GM21423 (cell line): ENCODE data around the gene INSYN1.
"Not testable (repeated sequence)": the region's sequence is repeated elsewhere in the genome, so short reads cannot be mapped to it uniquely, and the experiment has no call there.

ENCODE experiments used
- ATAC-seq: cut with Tn5 transposase; IDR thresholded peaks from one replicate; pipeline ENCODE4 v1.9.1; 2021; ENCODE audit warnings: mild to moderate bottlenecking, moderate library complexity; ENCODE audit not compliant: unreplicated experiment

Gene INSYN1

DNA sequence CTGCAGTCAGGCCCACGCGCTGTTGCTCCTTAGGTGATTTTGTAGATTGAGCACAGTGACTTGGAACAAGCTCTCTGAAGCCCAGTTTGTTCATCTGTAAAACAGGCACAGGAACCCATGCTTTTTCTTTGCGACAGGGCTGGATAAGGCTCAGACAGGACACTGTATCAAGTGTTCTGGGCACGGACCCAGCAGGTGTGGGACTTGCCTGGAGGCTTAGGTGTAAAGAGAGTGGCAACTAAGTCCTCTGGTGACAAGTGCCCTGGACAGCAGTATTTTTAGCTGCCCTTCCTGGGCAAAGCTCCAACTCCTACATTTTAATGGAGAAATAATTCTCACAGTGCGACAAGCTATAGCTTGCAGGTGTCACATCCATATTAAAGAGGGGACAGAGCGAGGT lies 36.7 kb downstream of the INSYN1 start:
- no peak for ATAC-seq

DNA sequence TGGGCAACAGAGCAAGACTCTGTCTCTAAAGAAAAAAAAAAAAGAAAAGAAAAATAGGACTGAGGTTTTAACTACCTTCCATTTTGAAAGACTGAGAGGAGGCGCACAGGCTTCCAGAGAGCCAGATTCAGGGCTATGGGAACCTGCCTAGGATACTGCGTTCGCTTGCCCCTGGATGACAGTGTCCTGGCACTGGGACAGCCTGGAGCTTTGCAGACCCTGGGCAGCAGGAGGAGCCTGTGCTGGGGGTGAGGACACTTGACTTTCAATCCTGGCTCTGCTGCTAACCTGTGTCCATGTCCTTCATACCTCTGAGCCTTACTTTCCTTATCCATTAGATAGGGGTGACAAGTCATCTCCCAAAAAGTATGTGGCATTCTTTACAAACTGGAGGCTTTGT lies 37.7 kb downstream of the INSYN1 start:
- ATAC-seq: no peak

DNA sequence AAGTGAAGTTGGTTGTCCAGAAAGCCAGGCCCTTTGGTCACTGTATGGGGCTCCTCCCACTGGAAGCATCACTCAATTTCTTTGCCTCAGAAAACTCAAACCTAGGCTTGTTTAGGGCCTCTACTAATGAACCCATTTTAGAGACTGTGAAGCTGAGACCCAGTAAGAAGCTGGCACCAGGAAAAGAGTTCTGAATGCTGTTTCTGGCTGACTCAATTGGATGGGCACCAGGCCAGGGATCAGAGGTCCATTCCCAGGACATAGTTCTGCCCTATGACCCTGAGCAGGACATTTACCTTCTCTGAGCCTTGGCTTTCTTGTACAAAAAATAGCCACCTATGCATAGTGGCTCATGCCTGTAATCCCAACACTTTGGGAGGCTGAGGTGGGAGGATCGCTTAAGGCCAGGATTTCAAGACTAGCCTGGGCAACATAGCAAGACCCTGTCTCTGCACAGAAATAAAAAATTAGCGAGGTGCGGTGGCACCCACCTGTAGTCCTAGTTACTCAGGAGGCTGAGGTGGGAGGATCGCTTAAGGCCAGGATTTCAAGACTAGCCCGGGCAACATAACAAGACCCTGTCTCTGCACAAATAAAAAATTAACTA lies 38.4 kb downstream of the INSYN1 start:
- ATAC-seq: no peak

DNA sequence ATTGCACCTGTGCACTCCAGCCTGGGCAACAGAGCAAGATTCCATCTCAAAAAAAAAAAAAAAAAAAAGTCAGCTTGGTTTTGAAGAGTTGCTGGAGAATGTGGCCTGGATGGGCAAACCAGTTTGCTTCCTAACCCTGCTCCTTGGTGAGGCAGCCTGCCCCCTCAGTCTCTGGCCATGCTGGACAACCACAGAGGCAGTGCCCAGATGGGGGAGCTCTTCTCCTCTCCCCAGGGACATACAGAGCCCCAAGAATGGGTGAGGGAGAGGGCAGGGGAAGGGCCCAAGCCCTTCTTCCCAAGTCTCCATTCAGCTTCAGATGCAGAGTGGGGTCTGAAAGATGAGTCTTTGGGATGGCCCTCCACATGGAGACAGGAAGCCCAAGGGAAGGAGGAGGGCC lies 41.0 kb downstream of the INSYN1 start:
- ATAC-seq: no peak

DNA sequence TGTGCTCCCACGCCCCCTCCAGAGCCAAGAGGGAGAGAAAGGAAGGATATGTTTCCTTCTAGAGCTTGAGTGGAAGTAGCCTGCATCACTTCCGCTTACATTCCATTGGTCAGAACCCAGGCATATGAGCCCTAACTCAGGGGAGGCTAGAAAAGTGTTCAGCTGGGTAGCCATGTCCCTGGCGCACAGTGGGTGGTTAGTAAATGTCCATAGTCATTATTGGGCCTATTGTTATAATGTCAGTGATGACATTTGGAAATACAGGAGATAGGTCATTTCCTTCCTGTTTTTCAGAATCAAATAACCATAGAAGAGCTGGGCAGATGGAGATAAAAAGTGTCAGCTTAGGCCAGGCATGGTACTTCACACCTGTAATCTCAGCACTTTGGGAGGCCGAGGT lies 41.6 kb downstream of the INSYN1 start:
- ATAC-seq: no peak

DNA sequence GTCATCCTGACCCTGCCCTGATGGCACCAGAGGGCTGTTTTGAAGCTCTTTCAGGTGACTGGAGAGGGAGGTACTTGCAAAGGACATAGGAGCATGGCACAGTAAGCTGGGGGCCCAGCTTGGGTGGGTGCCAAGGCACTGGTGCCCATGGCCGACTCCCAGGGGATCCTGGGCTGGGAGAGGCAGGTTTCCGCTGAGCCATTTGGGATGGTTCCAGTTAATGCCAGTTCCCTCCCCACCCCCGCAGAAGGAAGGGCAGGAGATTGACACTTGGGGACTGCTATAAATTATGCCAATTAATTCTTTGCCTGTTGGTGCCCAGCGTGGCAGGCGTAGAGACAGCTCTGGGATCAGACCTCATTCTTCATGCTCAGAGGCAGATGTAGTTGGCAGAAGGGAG lies 42.8 kb downstream of the INSYN1 start:
- ATAC-seq: no peak

DNA sequence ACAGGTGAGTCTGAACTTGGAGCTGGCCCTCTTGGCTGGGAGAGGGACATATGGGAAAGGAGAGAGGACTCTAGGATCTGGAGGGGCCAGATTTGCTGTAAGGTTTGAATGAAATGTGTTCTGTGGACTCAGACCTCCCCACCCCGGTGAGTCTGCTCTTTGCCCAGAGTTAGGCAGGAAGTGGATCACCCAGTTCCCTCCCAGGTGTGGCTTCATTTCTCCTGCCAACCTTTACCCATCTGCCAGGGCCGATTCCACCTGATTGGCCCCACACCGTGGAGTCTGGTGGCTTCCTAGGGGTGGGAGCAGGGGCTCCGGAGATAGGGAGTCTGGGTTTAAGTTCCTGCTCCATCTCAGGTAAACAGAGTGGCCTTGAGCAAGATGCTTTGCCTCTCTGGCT lies 43.5 kb downstream of the INSYN1 start:
- no peak for ATAC-seq

DNA sequence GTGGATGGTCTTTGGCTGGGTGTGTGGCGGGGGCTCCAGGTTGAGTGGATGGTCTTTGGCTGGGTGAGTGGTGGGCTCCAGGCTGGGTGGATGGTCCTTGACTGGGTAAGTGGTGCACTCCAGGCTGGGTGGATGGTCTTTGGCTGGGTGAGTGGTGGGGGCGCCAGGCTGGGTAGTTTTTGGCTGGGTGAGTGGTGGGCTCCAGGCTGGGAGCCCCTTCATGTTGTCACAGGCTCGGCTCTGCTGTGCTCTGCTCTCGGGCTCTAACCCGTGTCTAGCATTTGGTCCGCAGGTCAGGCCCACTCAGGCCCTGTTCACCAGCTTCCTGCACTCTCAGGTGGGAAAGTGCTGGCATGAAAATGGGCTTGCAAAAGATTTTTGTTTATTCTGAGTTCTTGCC lies 43.9 kb downstream of the INSYN1 start:
- ATAC-seq: no peak

DNA sequence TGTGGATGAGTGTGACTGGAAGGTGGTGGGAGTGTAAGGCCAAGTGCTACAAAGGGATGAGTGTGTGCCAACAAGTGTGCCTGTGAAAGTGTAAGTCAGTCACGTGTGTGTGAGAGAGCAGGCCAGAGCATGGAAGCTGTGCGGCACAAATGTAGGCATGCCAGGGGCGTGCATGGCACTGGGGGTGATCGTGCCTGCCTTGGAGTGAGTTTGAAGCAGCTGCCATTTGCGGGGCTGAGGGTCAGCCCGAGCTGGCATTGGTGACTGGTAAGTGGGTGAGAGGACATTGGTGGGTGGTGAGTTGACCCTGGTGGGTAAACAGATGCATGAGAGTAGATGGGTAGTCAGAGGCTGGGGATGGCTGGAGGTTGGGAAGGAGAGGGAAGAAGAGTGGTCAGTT lies 44.5 kb downstream of the INSYN1 start:
- ATAC-seq: no peak

DNA sequence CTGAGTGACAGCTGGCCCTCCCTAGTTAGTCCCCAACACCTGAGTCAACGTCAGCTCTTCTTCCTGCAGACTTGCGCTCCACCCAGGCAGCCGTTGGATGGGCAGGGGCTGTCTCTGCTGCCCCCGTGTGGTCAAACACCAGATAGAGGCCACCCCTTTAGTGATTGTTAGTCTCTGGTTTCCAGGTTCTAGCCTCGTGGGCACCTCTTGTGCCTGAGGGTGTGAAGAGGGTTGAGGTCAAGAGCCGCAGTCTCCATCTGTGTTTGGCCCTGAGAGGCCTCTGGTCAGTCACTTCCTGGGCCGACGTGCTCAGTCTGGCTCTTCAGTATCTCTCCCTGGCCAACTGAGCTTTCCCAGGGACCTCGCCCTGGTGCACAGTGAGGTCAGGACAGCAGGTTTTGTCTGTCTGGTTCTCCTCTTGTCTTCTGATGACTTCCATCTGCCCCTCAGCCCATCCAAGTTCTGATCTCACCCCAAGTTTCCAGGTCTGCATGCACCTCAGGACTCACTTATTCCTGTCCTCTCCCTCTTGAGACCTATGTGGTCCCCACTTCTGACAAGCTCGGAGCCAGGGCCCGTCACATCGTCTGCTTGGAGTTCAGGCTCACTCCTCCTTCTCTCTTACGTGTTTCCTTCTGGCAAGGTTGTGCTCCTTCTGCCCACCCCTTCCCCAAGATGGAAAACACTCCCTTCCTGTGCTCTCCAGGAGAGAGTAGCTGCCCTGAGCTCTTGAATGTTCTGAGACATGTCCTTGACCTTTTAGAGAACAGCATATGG lies 48.1 kb downstream of the INSYN1 start:
- no peak for ATAC-seq

DNA sequence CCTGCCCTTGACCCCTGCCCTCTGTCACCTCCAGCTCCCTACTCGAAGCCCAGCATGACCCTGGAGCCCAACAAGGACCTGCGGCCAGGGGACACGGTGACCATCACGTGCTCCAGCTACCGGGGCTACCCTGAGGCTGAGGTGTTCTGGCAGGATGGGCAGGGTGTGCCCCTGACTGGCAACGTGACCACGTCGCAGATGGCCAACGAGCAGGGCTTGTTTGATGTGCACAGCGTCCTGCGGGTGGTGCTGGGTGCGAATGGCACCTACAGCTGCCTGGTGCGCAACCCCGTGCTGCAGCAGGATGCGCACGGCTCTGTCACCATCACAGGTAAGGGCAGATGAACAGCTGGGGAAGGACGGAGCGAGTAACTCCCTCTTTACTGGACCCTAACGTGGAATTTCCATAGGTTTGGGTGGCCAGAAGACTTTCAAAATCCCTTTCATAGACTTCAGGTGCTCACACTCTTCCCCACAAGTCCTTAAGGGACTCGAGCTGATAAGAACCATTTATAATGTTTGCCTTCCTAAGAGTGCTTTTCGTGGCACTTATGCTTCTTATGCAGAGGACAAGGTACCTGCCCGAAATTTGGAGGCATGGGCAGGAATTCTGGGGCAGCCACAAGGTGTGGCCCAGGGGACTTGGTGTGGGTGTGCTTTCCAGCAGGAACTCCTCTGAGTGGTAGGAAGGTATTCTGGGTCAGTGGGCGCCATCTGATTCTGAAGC lies 48.8 kb downstream of the INSYN1 start:
- ATAC-seq: not testable (repeated sequence)

DNA sequence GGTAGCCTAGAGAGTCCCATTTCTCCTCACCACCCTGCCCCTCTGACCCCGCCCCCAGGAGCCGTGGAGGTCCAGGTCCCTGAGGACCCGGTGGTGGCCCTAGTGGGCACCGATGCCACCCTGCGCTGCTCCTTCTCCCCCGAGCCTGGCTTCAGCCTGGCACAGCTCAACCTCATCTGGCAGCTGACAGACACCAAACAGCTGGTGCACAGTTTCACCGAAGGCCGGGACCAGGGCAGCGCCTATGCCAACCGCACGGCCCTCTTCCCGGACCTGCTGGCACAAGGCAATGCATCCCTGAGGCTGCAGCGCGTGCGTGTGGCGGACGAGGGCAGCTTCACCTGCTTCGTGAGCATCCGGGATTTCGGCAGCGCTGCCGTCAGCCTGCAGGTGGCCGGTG lies 49.5 kb downstream of the INSYN1 start:
- not testable (repeated sequence) for ATAC-seq

DNA sequence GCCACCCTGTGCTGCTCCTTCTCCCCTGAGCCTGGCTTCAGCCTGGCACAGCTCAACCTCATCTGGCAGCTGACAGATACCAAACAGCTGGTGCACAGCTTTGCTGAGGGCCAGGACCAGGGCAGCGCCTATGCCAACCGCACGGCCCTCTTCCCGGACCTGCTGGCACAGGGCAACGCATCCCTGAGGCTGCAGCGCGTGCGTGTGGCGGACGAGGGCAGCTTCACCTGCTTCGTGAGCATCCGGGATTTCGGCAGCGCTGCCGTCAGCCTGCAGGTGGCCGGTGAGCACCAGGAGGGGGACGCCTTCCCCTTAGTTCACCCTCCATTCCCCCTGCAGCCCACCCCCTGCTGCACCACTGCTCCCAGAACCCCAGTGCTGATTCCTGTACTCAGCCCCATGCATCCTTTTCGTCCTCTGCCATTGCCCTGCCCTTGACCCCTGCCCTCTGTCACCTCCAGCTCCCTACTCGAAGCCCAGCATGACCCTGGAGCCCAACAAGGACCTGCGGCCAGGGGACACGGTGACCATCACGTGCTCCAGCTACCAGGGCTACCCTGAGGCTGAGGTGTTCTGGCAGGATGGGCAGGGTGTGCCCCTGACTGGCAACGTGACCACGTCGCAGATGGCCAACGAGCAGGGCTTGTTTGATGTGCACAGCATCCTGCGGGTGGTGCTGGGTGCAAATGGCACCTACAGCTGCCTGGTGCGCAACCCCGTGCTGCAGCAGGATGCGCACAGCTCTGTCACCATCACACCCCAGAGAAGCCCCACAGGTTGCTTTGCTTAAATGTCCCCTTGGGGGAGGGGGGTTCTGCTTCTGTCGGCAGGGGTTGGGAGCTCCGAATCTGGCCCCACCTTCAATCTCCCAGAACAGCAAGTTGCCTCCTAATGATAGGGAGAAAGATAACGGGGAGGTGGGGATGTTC lies 50.6 kb downstream of the INSYN1 start:
- not testable (repeated sequence) for ATAC-seq

DNA sequence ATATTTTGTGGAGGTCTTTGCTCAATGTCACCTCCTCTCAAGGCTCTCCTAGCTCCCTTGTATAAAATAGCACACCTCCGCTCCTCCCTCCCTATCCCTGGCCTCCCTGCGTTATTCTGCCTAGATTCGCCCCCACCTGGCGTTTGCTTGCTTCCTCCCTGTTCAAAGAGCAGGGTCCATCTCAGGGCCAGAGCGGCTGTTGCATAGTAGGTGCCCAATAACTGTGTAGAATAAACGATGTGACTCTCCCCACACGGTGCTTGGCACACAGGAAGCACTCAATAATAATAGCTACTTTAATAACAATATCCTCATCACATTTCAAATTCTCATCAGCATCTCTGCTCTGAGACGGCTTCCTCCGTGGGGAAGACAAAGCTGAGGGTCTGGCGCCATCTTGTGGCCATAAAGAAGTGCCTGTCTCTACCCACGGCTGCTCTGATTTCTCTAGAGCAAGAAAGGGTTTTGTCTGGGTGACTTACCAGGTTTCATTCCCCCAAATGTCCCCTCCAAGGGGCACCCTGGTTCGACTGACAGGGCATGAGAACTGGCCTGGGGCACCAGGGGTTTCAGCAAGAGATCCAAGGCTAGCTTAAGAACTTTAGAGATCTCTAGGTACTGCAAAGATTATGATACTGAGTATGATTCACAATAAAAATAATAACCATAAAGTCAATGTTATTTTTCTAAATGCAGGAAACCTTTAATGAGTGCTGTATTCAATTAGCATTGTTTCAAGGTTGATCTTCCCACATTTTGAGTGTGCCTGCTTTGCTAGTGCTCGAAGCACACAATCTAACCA lies 52.9 kb downstream of the INSYN1 start:
- no peak for ATAC-seq

DNA sequence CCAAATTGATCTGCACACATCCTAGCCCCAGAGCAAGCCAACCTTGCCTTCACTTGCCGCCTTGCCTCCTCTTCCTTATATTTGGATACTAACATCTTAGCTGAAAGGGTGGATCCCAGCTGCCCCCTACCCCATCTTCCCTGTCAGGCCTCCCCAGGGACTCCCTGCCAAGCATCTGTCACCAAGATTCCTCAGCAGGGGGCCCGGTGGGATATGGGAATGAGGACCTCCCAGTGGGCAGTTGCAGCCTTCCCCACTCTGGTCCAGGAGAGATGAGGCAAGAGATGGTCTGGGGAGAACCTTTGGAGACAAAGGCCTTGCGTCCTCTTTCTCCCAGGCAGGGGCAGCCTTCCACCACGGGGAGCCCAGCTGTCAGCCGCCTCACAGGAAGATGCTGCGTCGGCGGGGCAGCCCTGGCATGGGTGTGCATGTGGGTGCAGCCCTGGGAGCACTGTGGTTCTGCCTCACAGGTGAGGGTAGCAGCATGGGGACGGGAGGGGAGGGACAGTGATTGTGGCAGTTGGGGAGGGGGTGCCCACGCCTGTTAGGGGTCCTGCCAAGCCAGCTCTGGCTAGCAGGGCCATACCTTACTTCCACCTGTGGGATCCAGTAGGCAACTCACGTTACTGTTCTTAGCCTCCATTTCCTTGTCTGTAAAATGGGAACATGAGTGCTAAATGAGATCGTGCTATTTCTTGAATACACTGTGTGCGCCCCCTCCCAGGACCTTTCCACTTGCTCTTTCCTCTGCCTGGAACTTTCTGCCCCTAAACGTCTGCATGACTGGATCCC lies 53.7 kb downstream of the INSYN1 start:
- ATAC-seq: no peak

DNA sequence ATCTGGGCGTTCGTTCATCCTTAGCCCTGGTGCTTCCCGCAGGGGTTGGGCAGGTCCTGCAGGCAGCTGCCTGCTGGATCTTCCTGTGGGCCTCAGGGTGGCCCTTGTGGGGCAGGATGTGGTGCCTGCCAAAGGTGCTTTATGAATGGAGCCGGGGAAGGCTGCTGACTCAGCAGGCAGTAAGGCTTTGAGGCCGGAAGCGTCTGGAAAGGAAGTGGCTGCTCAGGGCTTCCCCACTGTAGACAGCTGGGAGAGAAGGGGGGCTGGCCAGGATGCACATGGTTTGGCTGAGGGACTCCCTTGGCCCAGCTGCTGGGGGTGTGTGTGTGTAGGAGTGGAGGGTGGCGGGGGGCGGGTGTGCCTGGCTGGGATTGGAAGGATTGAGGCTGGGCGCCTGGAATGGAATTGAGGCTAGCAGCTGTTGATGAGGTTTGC lies 56.1 kb downstream of the INSYN1 start:
- peak; percentile 86 for ATAC-seq

DNA sequence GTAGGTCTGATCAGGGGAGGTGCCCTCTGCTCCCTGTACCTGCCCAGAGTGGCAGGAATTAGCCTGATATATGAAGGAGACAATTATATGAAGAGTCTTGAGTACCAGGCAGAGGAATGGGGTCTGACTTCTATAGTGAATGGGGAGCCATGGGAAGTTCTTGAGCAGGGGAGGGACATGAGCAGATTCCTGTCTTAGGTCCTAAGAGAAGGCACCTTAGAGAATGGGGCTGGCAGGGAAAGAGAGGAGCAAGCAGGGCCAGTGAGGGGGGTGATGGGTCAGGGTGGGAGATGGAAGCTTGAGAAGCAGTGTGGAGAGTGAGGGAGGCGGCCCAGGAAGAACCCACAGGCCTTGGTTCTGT lies 56.5 kb downstream of the INSYN1 start:
- no peak for ATAC-seq

DNA sequence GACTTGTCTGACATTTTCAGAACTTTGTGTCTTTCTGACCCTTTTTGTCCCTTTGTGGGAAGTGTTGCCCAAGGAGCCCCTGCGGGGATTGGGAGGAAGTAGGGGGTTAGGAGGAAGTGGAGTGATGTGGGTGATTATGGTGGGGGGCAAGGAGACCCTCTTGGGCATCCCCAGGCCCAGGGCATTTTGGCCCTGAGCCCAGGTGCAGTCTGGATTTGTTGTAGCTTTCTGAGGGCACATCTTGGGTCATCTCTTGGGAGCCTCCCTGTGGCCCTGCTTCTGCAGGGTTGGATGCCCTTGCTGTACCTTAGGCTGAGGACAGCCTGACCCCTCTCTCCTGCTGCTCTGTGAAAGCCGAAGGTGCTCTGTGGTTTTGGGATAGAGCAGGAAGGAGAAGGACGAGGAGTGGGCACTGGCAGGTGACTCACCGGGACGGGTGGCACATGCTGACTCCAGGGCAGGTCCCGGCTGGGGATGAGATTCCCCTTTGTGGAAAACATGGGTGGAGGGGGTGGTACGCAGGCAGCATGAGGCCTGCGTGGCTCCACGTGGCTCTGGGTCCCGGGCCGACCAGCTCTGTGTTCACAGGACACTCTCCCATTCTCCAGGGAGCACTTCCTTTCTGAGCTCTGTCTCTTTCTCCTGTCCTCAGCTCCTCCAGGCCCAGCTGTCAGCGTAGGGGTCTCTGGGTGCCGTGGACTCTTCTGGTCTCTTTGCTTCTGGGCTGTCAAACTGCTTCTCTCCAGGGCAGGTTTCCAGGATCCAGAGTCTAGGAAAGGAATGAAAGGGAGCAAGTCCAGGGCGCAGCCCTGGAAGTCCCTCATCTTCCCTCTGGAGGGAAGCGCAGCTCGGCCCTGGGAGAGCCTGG lies 57.1 kb downstream of the INSYN1 start:
- no peak for ATAC-seq
